GM12864 (cell line): ENCODE results near the gene C12orf50.

Source experiments
- DNase-seq: peaks from one replicate; pipeline ENCODE4 v3.0.0-alpha.2; 2011; ENCODE audit warnings: low read depth
- H3K4me3 ChIP-seq: 2 replicates; pipeline ENCODE4 v1.5.1; 2011; ENCODE audit warnings: mild to moderate bottlenecking, low read depth, low read length, control low read depth
- CTCF ChIP-seq: IDR thresholded peaks from 2 replicates; pipeline ENCODE4 v1.5.1; 2011; ENCODE audit warnings: low read depth, mild to moderate bottlenecking, moderate library complexity, low read length, control low read depth, inconsistent platforms; ENCODE audit errors: missing control alignments

C12orf50 gene

GRCh38 chr12:88029093-88029665, at the start of gene C12orf50:
C12orf50 (minus strand) TSS chr12:88029401; CDS start chr12:88026962, 2,439 bp downstream.
- no peak for TF ChIP-seq CTCF

GRCh38 chr12:88067301-88067700, 38.1 kb upstream of the C12orf50 start:
- TF ChIP-seq CTCF = no peak
- DNase-seq = no peak
- no peak overlapping the region for H3K4me3 ChIP-seq

More at GRCh38 chr12:88029093-88029665, at the start of gene C12orf50:
- no peak for DNase-seq
- H3K4me3 ChIP-seq = no peak within 1 kb of the TSS

GRCh38 chr12:88063375-88063774, 34.2 kb upstream of the C12orf50 start:
- TF ChIP-seq CTCF = no peak
- no peak for DNase-seq
- H3K4me3 ChIP-seq = no peak overlapping the region

- DNase-seq = peak; percentile 22
- no peak for TF ChIP-seq CTCF
- no peak overlapping the region for H3K4me3 ChIP-seq
Measured at GRCh38 chr12:88062474-88062873, 33.3 kb upstream of the C12orf50 start.

- no peak for DNase-seq
- H3K4me3 ChIP-seq = no peak overlapping the region
- no peak for TF ChIP-seq CTCF
Measured at GRCh38 chr12:88058719-88059077, 29.5 kb upstream of the C12orf50 start.

GRCh38 chr12:88057994-88058718, 29.0 kb upstream of the C12orf50 start:
- no peak for DNase-seq
- no peak overlapping the region for H3K4me3 ChIP-seq
- no peak for TF ChIP-seq CTCF

- H3K4me3 ChIP-seq = no peak overlapping the region
- DNase-seq = no peak
- no peak for TF ChIP-seq CTCF
Measured at GRCh38 chr12:88056571-88056970, 27.4 kb upstream of the C12orf50 start.
